Activated effector memory CD4-positive, alpha-beta T cell treated with anti-CD3 and anti-CD28 coated beads, Interleukin-2, amount 50 U/mL, for 16 hours (primary cell): ENCODE data around the gene CNNM1.

Experiments
- DNase-seq: peaks from one replicate; pipeline ENCODE4 v3.0.0-alpha.2; 2020

The CNNM1 gene

DNA sequence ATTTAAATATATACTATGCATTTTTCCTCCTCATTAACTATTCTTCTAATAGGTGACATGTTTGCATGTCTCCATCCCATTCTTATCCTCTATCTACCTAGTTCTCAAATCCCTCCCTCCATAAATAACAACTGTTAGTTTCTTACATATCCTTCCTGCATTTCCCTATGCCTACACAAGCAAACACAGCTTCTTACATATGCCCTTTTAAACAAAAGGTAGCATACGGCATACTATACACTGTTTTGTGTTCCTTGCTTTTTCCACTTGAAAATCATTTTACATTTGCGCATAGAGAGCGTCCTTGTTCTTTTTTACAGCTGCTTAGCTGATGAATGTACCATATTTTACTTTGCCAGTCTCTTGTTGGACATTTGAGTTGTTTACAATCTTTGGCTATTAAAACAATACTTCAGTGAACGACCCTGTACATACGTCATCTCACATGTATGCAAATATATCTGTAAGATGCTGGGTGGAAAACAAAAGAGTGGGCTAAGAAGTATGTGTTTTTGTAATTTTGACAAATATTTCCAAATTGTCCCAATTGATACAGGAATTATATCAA, 93.5 kb downstream of the CNNM1 start:
- no peak for DNase-seq

- DNase-seq: no peak
Observed at GRCh38 chr10:99424656-99425055, 95.5 kb downstream of the CNNM1 start.

- no peak for DNase-seq
Observed at GRCh38 chr10:99425204-99425603, 96.0 kb downstream of the CNNM1 start.

DNA sequence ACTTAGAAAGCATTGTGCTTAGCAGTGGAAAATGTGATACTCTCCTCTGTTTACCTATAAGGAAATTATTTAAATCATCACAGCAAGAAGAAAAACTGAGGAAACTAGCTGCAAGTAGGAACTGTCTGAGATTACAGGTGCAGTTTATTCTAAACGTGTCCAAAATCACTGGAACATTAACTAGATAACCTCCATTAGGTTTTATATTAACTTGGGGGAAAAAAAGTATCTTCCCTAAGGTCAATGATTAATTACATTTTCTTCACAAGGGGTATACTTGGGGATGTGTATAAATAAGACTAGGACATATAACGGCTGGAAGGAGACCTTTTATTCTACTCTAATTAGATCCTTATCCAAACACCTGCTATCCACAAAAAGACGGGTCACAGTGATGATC, 97.5 kb downstream of the CNNM1 start:
- DNase-seq: no peak

DNA sequence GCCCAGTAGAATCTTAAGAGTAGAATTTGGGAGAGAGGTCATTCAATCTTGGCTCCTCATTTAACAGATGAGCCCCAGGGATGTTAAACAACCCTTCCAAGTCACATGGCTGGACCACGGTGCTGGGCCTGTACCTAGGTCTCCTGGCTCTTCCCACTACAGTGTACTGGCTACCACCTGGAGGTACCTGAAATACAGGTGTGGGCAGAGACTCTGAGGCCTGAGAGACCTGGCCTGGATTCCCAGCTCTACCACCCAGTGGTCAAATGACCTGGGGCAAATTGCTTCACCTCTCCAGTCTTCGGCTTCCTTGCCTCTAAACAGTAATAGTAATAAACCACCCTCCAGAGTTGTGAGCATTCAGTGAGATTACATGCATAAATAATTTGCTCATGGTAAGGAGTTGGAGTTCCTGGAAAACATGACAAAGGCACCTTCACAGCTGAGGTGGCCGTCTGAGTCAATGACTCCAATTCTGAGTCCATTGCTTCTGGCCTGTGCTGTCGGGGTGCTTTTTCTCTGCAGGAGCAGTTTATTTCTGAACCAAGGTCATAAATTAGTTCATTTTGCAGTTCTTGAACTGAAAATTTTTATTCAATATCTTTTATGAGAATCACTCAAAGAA, 98.5 kb downstream of the CNNM1 start:
- DNase-seq: no peak

DNA sequence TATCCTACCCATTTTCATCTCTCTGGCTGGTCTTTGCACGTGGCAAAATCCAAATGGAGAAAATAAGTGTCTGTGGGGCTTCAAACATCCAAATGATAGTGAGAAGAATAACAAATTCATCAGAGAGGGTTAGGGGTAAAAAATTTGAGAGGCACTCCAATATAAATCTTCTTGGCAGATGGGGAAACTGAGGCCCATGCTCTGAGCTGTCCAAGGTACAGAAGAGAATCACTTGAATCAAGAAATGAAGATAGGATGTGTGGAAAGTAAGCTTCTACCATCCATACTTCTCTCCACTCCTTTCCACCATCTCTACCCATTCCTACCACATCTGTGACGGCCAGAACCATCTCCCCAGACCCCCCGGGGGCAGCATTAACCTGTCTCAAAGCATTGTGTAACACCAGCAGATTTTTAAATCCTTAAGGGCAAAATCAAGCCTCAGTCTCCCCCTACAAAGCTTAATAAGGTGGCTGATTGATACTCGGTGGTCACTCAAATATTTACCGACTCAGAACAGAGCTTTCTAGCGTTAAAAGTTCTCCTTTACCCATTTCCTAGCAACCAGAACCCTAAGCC, 100.5 kb downstream of the CNNM1 start:
- no peak for DNase-seq

DNA sequence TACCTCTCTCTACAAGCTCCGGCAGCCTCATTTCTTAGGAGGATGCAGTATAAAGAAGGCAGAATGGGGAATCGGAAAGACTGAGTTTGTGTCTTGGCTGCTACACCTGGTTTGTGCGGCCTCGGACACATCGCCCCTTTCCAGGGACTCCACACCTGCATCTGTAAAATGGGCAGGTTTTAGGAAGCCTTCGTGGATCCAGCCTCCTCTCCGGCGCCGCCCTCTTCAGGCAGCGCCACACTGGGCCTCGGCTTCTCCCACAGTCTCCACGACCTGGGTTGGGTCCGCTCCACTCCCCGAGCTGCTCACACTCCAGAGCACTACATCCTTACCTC, 100.9 kb downstream of the CNNM1 start:
- no peak for DNase-seq

- peak; percentile 98 for DNase-seq
Observed at GRCh38 chr10:99430451-99431189, 101.5 kb downstream of the CNNM1 start, which contains the start of gene GOT1. GOT1 (minus strand) TSS chr10:99430624; CDS start chr10:99430565, 59 bp downstream.

DNA sequence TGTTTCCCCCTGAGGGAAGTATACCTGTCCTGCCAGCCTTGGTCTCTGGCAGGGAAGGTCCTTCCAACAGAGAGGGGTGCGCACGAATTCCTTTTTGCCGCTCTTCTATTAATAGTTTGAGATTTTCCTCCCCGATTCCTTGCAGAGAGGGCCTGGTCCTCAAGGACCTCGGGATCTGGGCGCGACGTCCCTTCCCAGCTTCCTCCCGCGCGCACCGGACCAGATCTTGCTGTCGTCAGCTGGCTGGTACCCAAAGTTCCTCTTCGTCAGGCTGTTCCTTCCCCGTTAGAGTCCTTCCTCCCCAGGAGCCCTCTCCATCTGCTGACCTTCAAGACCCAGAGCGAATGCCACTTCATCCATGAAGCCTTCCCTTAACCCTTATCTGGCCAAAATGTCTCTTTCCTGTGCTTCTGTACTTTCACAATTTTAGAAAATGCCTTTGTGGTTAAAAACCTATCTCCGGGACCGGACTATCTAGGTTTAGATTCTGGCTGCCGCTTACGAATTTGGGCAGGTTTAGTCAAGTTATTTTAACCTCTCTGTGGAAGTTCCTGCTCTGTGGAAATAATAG, 102.1 kb downstream of the CNNM1 start:
- DNase-seq: no peak

- no peak for DNase-seq
Observed at GRCh38 chr10:99432047-99432446, 102.9 kb downstream of the CNNM1 start.

DNA sequence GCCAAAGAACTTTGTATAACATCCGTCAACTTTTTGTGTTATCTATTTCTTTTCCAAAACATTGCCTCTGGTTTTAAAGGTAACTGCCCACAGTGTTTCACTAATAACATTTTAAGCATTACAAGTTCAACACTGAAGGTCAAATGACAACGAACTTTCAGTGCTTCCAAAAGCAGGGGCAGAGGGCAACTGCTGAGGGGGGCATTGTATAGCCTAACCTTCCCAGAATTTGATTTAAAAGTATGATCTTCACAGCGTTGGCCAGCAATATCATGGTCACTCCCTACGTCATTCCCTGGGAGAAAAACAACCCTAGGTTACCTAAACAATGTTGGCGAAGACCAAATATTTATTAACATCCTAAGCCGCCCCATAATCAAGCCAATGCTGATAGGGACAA, 103.7 kb downstream of the CNNM1 start:
- no peak for DNase-seq

- DNase-seq: no peak
Observed at GRCh38 chr10:99433378-99434020, 104.3 kb downstream of the CNNM1 start.

DNA sequence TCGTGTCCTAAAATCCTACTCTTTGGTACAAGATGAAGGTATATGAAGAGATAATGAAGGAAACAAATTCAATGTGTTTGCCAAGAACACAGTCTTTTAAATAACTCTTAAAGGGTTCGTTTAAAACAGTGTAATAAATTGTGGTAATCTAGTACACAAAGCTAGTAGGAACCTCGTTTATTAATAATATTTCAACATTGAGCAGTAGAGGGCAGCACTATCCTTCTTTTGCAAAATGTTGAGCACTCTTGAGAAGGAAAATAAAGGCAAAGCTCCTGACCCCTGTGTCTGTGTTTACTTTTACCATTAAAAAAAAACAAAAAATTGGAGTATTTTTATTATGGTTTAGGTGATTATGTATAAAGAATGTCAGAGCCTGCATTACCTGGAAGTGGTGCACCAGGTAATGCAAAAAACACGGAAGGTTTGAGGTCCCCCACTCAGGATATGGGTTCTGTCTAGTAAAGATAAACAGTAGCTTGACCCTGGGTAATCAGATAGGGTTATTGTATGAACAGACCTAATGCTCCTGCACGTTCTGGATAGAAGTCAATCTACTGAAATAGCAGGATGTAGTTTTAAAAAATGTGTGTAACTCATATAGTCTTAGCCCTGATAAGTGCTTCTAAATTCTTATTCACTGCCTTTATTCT, 107.0 kb downstream of the CNNM1 start:
- DNase-seq: no peak

DNA sequence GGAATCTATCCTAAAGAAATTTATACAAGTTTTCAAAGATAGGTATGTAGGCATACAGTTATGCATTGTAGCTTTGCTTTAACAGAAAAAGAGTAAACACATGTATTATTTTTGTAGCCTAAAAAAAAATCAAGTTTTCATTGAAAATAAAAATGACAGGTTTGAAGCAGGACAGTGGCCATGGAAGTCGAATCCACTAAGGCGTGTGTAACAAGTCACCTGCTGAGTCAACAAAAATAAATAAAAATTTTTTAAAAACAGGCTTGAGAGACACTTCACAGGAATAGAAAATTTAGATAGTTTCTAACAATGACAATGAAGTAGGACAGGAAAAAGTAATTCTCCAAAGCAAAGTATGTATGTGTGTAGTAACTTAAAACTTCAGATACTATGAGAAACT, 109.7 kb downstream of the CNNM1 start:
- no peak for DNase-seq

- DNase-seq: no peak
Observed at GRCh38 chr10:99442394-99442793, 113.2 kb downstream of the CNNM1 start.

GRCh38 chr10:99443500-99443899, 114.3 kb downstream of the CNNM1 start:
- DNase-seq: no peak
